GM23248 (cell line): ENCODE data around the gene HHIPL1.

Experiments
- EZH2 ChIP-seq: fragments of 200-600 bp; sonication (generic); IDR thresholded peaks from 2 replicates; pipeline ENCODE4 v1.6.1; 2018; ENCODE audit warnings: antibody characterized with exemption, mild to moderate bottlenecking; ENCODE audit not compliant: insufficient read depth, poor library complexity, severe bottlenecking
- EZH2phosphoT487 ChIP-seq: fragments of 200-600 bp; sonication (generic); IDR thresholded peaks from 2 replicates; pipeline ENCODE4 v1.6.1; 2018; ENCODE audit warnings: antibody characterized with exemption, moderate library complexity, mild to moderate bottlenecking, low read depth; ENCODE audit not compliant: insufficient read depth

DNA sequence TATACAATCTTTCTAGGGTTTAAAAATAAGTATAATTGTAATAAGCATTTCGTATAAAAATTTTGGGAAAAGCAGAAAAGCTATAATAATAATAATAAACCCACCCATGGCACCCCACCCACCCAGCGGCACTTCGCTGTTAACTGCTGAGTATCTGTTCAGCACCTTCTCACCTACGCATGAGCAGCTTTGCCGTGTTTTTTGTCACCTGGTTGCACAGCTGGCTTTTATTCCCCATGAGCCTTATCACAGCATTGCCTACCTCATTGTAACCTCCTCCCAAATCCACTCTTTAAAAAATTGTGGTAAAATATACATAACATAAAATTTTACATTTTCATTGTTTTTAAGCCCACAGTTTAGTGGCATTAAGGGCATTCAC, 73.9 kb downstream of the HHIPL1 start:
- no peak for TF ChIP-seq EZH2
- no peak for TF ChIP-seq EZH2phosphoT487
